ENCODE results near the gene PRKCZ.

DNA sequence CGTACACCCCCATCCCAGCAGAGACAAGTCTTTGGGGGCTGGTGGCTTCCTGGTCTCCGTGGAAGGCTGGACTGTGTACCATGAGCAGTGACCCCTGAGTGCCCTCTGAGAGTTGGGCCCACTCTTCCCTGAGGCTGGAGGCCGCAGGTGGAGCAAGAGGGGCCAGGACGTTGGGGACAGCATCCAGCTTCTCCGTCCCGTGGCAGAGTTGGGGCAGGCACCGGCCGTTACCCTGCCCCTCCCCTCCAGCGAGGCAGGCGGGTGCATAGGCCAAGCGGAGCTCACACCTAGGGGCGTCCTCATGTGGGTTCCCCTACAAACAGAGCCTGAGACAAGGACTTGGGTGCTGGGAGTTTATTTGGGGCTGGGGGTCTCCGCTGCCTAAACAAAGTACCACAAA is 17.0 kb upstream of the PRKCZ start:
- TF ChIP-seq, protein P1, sequence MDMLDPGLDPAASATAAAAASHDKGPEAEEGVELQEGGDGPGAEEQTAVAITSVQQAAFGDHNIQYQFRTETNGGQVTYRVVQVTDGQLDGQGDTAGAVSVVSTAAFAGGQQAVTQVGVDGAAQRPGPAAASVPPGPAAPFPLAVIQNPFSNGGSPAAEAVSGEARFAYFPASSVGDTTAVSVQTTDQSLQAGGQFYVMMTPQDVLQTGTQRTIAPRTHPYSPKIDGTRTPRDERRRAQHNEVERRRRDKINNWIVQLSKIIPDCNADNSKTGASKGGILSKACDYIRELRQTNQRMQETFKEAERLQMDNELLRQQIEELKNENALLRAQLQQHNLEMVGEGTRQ (IDR thresholded peaks at IDR 0.05; ENCODE audit: low read depth, low read length): no peak
- TF ChIP-seq, protein P2, sequence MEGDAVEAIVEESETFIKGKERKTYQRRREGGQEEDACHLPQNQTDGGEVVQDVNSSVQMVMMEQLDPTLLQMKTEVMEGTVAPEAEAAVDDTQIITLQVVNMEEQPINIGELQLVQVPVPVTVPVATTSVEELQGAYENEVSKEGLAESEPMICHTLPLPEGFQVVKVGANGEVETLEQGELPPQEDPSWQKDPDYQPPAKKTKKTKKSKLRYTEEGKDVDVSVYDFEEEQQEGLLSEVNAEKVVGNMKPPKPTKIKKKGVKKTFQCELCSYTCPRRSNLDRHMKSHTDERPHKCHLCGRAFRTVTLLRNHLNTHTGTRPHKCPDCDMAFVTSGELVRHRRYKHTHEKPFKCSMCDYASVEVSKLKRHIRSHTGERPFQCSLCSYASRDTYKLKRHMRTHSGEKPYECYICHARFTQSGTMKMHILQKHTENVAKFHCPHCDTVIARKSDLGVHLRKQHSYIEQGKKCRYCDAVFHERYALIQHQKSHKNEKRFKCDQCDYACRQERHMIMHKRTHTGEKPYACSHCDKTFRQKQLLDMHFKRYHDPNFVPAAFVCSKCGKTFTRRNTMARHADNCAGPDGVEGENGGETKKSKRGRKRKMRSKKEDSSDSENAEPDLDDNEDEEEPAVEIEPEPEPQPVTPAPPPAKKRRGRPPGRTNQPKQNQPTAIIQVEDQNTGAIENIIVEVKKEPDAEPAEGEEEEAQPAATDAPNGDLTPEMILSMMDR (conservative IDR thresholded peaks at IDR 0.05; ENCODE audit: low read depth, low read length): no peak
- TF ChIP-seq MAZ (IDR thresholded peaks at IDR 0.05; ENCODE audit: borderline replicate concordance, low read depth, low read length): no peak
- TF ChIP-seq POLR2A (IDR thresholded peaks at IDR 0.05; ENCODE audit: low read depth, low read length): no peak
- no peak for TF ChIP-seq RAD21 (IDR thresholded peaks at IDR 0.05; ENCODE audit: low read length)
- TF ChIP-seq SMC3 (IDR thresholded peaks at IDR 0.05; ENCODE audit: low read depth, low read length): no peak
- no peak for TF ChIP-seq CEBPB (IDR thresholded peaks at IDR 0.05; ENCODE audit: low read depth, low read length)
- TF ChIP-seq, protein P3, sequence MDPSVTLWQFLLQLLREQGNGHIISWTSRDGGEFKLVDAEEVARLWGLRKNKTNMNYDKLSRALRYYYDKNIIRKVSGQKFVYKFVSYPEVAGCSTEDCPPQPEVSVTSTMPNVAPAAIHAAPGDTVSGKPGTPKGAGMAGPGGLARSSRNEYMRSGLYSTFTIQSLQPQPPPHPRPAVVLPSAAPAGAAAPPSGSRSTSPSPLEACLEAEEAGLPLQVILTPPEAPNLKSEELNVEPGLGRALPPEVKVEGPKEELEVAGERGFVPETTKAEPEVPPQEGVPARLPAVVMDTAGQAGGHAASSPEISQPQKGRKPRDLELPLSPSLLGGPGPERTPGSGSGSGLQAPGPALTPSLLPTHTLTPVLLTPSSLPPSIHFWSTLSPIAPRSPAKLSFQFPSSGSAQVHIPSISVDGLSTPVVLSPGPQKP (IDR thresholded peaks at IDR 0.05; ENCODE audit: borderline replicate concordance, low read depth, low read length): no peak
- TF ChIP-seq BHLHE40 (IDR thresholded peaks at IDR 0.05; ENCODE audit: low read depth, low read length): no peak
- TF ChIP-seq CHD1 (IDR thresholded peaks at IDR 0.05; ENCODE audit: low read depth, low read length): no peak
- no peak for TF ChIP-seq RFX5 (IDR thresholded peaks at IDR 0.05; ENCODE audit: low read depth, low read length)
- no peak for TF ChIP-seq RCOR1 (IDR thresholded peaks at IDR 0.05; ENCODE audit: insufficient replicate concordance, low read length)
- no peak for TF ChIP-seq MAFK (IDR thresholded peaks at IDR 0.05; ENCODE audit: low read depth, low read length)
